Epithelial cell of esophagus (primary cell): ENCODE results near the gene IQSEC1.

Experiments
- DNase-seq: peaks from one replicate; pipeline ENCODE4 v3.0.0; 2010; ENCODE audit warnings: low read depth
- H3K4me3 ChIP-seq: 2 replicates; pipeline ENCODE4 v1.5.1; 2011; ENCODE audit warnings: mild to moderate bottlenecking, low read length, control low read depth
- CTCF ChIP-seq: IDR thresholded peaks from 2 replicates; pipeline ENCODE4 v1.5.1; 2011; ENCODE audit warnings: low read depth, mild to moderate bottlenecking, low read length, control low read depth, inconsistent platforms; ENCODE audit not compliant: insufficient read depth; ENCODE audit errors: missing control alignments

The IQSEC1 gene

GRCh38 chr3:12925648-12926047, 147.6 kb downstream of the IQSEC1 start:
- no peak overlapping the region for H3K4me3 ChIP-seq
- no peak for DNase-seq
- no peak for TF ChIP-seq CTCF

GRCh38 chr3:12924437-12924836, 148.8 kb downstream of the IQSEC1 start:
- no peak overlapping the region for H3K4me3 ChIP-seq
- DNase-seq = no peak
- TF ChIP-seq CTCF = no peak

GRCh38 chr3:12922881-12923431, 150.3 kb downstream of the IQSEC1 start:
- no peak for DNase-seq
- TF ChIP-seq CTCF = no peak
- no peak overlapping the region for H3K4me3 ChIP-seq

GRCh38 chr3:12922306-12922705, 150.9 kb downstream of the IQSEC1 start:
- no peak for DNase-seq
- H3K4me3 ChIP-seq = no peak overlapping the region
- no peak for TF ChIP-seq CTCF

- H3K4me3 ChIP-seq = no peak overlapping the region
- TF ChIP-seq CTCF = no peak
- DNase-seq = no peak
Measured at GRCh38 chr3:12921736-12922135, 151.5 kb downstream of the IQSEC1 start.

- no peak for TF ChIP-seq CTCF
- H3K4me3 ChIP-seq = no peak overlapping the region
- DNase-seq = no peak
Measured at GRCh38 chr3:12920967-12921366, 152.3 kb downstream of the IQSEC1 start.

- no peak for DNase-seq
- H3K4me3 ChIP-seq = no peak overlapping the region
- no peak for TF ChIP-seq CTCF
Measured at GRCh38 chr3:12919205-12919604, 154.0 kb downstream of the IQSEC1 start.
